ENCODE measurements around the gene KCTD16. TPM values are rescaled to one million over a fixed set of nuclear protein-coding genes. Genes with fewer than 3 reads are reported as not detected.

Gene KCTD16
- under 0.01 and 0.12 TPM in 2 replicates for total RNA-seq (2014; rRNA removed; shearing (Covaris generic))

- peak; percentile 92 for DNase-seq (ENCODE audit: low read depth)
Observed at GRCh38 chr5:144170276-144171024, at the start of gene KCTD16, which contains the start of gene YIPF5. Gene KCTD16, plus strand, starts transcription at chr5:144170873. Gene YIPF5, minus strand, starts transcription at chr5:144170659. Its CDS starts 704 bp downstream, at chr5:144169955.

- no peak for DNase-seq (ENCODE audit: low read depth)
Observed at GRCh38 chr5:144121577-144121976, 49.1 kb upstream of the KCTD16 start.

DNA sequence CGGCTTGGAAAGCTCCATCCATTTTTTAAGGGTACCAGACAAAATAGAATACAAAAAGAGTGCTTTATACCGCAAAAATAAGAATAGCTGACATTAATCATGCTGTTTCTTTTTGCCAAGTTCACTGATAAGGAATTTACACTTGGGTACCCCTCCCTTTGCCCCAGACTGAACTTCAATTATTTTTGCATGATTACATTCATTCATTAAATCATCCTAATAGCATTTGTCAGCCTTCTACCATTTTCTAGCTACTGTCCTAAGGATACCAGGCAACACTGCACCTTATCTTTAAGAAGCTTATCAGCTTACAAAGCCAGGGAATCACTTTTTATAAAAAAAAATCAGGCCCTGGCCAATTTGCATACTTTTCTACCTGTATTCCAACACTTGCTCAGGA lies 48.6 kb upstream of the KCTD16 start:
- no peak for DNase-seq (ENCODE audit: low read depth)

GRCh38 chr5:144122641-144123040 lies 48.0 kb upstream of the KCTD16 start:
- DNase-seq (ENCODE audit: low read depth) = no peak

GRCh38 chr5:144125163-144125726 lies 45.4 kb upstream of the KCTD16 start:
- DNase-seq (ENCODE audit: low read depth) = no peak

- DNase-seq (ENCODE audit: low read depth) = no peak
Observed at GRCh38 chr5:144126707-144127106, 44.0 kb upstream of the KCTD16 start.

DNA sequence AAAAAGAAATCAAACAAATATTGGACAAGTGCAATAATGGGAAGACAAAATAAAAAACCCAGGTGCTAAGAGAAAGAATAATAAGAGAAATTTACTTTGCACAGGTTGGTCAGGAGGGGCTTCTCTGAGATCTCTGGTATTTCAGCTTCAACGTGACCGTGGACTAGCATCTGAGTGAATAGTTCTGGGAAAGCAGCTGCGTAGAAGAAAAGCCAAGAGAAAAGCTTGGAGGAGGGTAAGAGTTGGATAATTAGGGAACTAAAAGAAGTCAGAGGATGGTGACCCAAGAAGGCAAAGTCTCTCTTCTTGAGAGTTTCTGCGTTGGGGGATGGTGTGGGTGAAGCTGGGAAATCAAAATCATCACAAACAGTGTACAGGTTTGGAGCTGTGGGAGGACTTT lies 41.8 kb upstream of the KCTD16 start:
- DNase-seq (ENCODE audit: low read depth) = no peak

DNA sequence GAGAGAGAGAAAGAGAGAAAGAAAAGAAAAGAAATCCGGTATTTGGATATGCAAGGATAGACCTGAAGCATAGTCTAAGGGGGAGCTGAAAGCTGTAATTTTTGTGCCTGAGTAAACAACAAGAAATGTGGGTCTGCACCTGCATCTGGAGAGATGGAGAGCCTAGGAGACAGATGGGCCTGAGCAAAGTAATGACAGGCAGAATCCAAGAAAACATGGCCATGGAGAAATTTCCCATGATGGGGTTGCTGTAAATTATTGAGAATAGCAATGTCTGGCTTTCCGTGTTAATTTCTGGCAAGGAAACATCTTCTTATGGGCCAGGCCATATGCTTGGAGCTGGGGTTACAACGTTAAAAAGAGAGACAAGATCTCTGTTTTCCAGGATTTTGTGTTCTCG lies 40.4 kb upstream of the KCTD16 start:
- no peak for DNase-seq (ENCODE audit: low read depth)

DNA sequence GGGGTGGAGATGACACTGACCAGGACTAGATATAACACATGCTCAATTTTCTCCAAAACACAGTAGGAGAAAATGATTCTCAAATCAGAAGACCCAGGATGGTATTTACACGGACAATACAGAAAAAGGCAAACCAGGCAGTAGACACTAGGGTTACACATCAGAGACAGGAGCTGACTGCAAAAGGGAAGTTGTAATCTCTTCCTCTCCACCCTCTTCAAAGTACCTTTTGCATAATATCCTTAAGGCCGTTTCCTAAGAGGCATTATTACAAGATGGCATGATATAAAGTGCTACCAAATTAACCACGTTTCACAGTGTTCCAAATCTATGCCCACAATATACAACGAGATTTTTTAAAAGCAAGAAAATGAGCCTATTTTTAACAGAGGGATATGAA lies 39.4 kb upstream of the KCTD16 start:
- no peak for DNase-seq (ENCODE audit: low read depth)

DNA sequence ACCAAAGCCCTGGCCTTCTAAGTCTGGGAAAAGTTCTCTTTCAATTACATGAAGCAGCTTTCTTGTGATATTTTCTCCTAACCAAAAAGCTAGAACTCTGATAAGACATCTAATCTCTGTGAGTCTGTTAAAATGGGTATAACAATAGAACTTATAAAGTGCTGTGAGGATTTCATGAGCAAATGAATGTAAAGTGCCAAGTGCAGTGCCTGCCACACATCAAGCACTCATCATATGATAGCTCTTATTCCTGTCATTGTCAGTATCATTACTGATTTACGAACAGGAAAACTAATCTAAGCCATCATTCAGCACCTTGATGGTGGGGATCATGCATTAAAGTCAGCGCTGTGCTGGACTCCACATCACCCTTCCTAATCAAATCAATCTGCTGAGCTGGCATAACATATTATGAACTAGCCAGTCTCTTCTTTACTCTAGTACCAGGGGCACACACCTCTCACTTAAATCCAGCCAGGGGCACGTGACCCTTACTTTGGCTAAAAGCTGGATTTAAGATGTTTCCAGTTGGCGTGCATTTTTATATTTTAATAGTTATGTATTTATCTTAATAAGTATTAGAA lies 37.5 kb upstream of the KCTD16 start:
- no peak for DNase-seq (ENCODE audit: low read depth)

DNA sequence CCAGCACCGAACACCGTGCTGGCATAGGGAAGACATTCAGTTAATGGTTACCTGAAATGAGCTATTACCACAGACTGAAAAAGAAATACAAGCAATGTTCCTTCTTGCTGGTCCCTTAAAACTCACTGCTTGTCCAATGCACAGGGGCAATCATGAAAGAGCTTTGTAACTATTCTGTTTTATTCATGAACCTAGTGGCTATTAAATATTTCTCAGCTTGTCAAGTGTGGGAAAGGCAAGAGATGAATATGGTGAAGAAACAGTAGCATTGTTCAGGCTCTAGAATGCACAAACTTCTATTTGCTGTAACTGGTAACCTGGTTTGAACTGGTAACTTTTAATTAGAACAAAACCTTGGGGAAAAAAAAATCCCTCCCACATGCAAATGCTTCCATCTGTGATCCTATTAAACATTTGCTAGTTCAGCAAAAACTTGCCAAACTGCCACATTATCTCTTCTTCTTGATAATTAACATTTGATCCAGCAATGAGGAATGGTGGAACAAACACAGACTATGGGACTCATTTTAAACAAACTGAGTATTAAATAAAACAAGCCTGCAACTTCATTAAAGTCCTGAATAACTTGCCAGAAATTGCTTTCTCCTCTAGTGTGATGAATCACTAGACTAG lies 36.4 kb upstream of the KCTD16 start:
- DNase-seq (ENCODE audit: low read depth) = no peak

GRCh38 chr5:144135113-144135762 lies 35.4 kb upstream of the KCTD16 start:
- no peak for DNase-seq (ENCODE audit: low read depth)

- DNase-seq (ENCODE audit: low read depth) = peak; percentile 7
Observed at GRCh38 chr5:144139586-144139985, 31.1 kb upstream of the KCTD16 start.

GRCh38 chr5:144141585-144141984 lies 29.1 kb upstream of the KCTD16 start:
- DNase-seq (ENCODE audit: low read depth) = no peak

GRCh38 chr5:144142139-144142823 lies 28.4 kb upstream of the KCTD16 start:
- DNase-seq (ENCODE audit: low read depth) = peak; percentile 31

DNA sequence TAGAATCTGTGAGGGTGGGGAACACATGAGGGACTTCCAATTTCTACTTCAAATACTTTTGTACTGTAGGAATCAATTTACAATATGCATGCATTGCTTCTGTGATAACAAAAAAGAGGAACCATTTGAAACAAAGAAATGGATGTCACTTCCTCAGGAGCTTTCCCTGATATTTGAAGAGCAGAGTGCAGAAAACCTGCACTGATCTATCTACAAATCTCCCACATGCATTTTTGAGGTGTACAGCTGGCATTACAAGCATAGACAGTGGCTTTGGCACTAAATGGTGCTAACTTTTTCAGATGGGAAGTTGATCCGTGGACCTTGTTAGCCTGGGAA lies 27.9 kb upstream of the KCTD16 start:
- no peak for DNase-seq (ENCODE audit: low read depth)

DNA sequence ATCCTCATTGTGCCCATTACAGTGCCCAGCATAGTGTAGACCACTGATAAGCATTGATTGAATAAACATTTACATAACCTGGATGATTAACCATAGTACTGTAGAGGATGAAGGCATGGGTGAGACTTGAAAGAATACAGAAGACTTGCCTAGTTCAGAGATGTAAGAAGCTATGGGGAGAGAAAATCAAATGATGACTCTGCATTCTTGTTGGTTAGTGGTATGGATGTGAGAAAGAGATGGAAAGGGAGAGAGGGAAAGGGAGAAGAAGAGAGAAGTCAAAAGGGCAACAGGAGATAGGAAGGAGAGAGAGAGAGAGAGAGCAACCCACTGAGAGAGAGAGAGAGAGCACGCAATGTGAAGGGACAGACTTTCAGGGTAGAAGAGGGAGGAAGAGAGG lies 27.0 kb upstream of the KCTD16 start:
- DNase-seq (ENCODE audit: low read depth) = no peak

GRCh38 chr5:144144956-144145751 lies 25.5 kb upstream of the KCTD16 start:
- DNase-seq (ENCODE audit: low read depth) = no peak

GRCh38 chr5:144151026-144151425 lies 19.6 kb upstream of the KCTD16 start:
- DNase-seq (ENCODE audit: low read depth) = no peak

GRCh38 chr5:144156767-144157171 lies 13.9 kb upstream of the KCTD16 start:
- DNase-seq (ENCODE audit: low read depth) = peak; percentile 17

DNA sequence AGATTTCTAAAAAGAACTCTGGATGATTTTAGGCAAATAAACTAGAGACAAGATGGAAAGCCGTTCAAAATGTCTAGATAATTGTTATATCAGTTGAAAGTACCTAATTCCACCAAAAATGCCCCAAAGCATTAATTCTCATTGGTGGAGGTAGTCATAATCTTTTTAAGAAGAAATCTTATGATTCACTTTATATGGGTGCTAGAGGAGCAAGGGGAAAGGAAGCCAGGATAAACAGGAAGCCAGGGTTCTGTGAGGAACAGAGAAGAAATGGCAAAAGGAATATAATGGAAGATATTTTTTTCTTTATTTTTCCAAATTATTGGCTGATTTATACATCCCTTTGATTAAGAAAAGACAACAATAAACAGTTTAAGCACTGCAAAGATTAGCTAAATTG lies 8.0 kb upstream of the KCTD16 start:
- no peak for DNase-seq (ENCODE audit: low read depth)

Data from RPMI7951 (cell line).